MM.1S (cell line): ENCODE measurements around the gene MAD2L1BP.
"Not testable (repeated sequence)": the region's sequence is repeated elsewhere in the genome, so short reads cannot be mapped to it uniquely, and the experiment has no call there.

Source experiments
- DNase-seq: peaks from one replicate; pipeline ENCODE4 v3.0.0-alpha.2; 2015
- H2AFZ ChIP-seq: fragments of 300-600 bp; sonication (generic); 2 replicates; pipeline ENCODE4 v1.6.0; 2016; ENCODE audit warnings: antibody characterized with exemption, low read length
- H3F3A ChIP-seq: fragments of 300-600 bp; sonication (generic); 2 replicates; pipeline ENCODE4 v1.6.1; 2016; ENCODE audit warnings: mild to moderate bottlenecking, antibody characterized with exemption, low read length, moderate library complexity, mixed read lengths; ENCODE audit not compliant: insufficient read depth
- H3K27ac ChIP-seq: fragments of 300-600 bp; sonication (generic); 2 replicates; pipeline ENCODE4 v1.5.1; 2016; ENCODE audit warnings: mild to moderate bottlenecking, low read length
- H3K27me3 ChIP-seq: fragments of 300-600 bp; sonication (generic); replicated peaks from 2 replicates; pipeline ENCODE4 v1.6.0; 2016; ENCODE audit warnings: low read length; ENCODE audit not compliant: insufficient read depth
- H3K36me3 ChIP-seq: fragments of 300-600 bp; sonication (generic); replicated peaks from 2 replicates; pipeline ENCODE4 v1.6.1; 2016; ENCODE audit warnings: mild to moderate bottlenecking, low read length, mixed read lengths; ENCODE audit not compliant: insufficient read depth
- H3K4me1 ChIP-seq: fragments of 300-600 bp; sonication (generic); 2 replicates; pipeline ENCODE4 v1.6.1; 2016; ENCODE audit warnings: low read length, mixed read lengths
- H3K4me2 ChIP-seq: fragments of 300-600 bp; sonication (generic); 2 replicates; pipeline ENCODE4 v1.6.0; 2016; ENCODE audit warnings: low read depth, low read length
- H3K4me3 ChIP-seq: fragments of 300-600 bp; sonication (generic); 2 replicates; pipeline ENCODE4 v1.5.1; 2016; ENCODE audit warnings: low read length, mixed read lengths
- H3K79me2 ChIP-seq: fragments of 300-600 bp; sonication (generic); 2 replicates; pipeline ENCODE4 v1.6.1; 2016; ENCODE audit warnings: mixed run types, low read length, mixed read lengths
- H3K9ac ChIP-seq: fragments of 300-600 bp; sonication (generic); 2 replicates; pipeline ENCODE4 v1.6.1; 2016; ENCODE audit warnings: low read length, mixed read lengths
- H3K9me2 ChIP-seq: fragments of 300-600 bp; sonication (generic); replicated peaks from 2 replicates; pipeline ENCODE4 v1.6.1; 2016; ENCODE audit warnings: mild to moderate bottlenecking, low read length, mixed read lengths; ENCODE audit not compliant: insufficient read depth
- H3K9me3 ChIP-seq: fragments of 300-600 bp; sonication (generic); replicated peaks from 2 replicates; pipeline ENCODE4 v1.6.1; 2016; ENCODE audit warnings: mild to moderate bottlenecking, low read length, mixed read lengths; ENCODE audit not compliant: insufficient read depth
- H4K20me1 ChIP-seq: fragments of 300-600 bp; sonication (generic); 2 replicates; pipeline ENCODE4 v1.6.1; 2016; ENCODE audit warnings: mild to moderate bottlenecking, low read length, moderate library complexity, mixed read lengths; ENCODE audit not compliant: insufficient read depth
- CTCF ChIP-seq: fragments of 300-600 bp; sonication (generic); IDR thresholded peaks from 2 replicates; pipeline ENCODE4 v1.5.1; 2016; ENCODE audit warnings: antibody characterized with exemption, low read length, mixed read lengths
- EZH2 ChIP-seq: fragments of 300-600 bp; sonication (generic); optimal IDR thresholded peaks from 2 replicates; pipeline ENCODE3; 2017; ENCODE audit warnings: low read depth, mild to moderate bottlenecking, antibody characterized with exemption, low read length, mixed read lengths
- EZH2phosphoT487 ChIP-seq: fragments of 300-600 bp; sonication (generic); IDR thresholded peaks from 2 replicates; pipeline ENCODE4 v1.6.1; 2018; ENCODE audit warnings: antibody characterized with exemption, low read length

Gene MAD2L1BP

GRCh38 chr6:43635387-43636307 lies at the start of gene MAD2L1BP:
MAD2L1BP (plus strand) TSS chr6:43635840; CDS start chr6:43635876, 36 bp downstream.
- DNase-seq: peak; percentile 85
- no peak for TF ChIP-seq CTCF
- no peak for TF ChIP-seq EZH2phosphoT487
- TF ChIP-seq EZH2: no peak
- no peaks in the 10 kb centered on the region for H3K27me3 ChIP-seq
- peak within 1 kb of the TSS; percentile 69 for H3K9ac ChIP-seq
- peaks cover 45% of the 10 kb centered on the region for H3K79me2 ChIP-seq
- H3K36me3 ChIP-seq: 0 out of 2 replicates have a peak, but pooled peaks cover 3% of the 10 kb centered on the region
- H4K20me1 ChIP-seq: no peaks in the 10 kb centered on the region
- H3K9me3 ChIP-seq: no peaks in the 10 kb centered on the region
- no peaks in the 10 kb centered on the region; the same call in 1 of the 2 replicates for H3F3A ChIP-seq
- peak within 1 kb of the TSS; percentile 83 for H3K4me3 ChIP-seq
- H3K4me2 ChIP-seq: peak within 1 kb of the TSS; percentile 69
- peak within 1 kb of the TSS; percentile 61 for H2AFZ ChIP-seq
- H3K27ac ChIP-seq: no peak within 1 kb of the TSS
- H3K4me1 ChIP-seq: peaks cover 17% of the 10 kb centered on the region
- H3K9me2 ChIP-seq: no peaks in the 10 kb centered on the region

- Histone ChIP-seq H3K79me2 (peaks cover 63% of the 10 kb centered on the region), H3K36me3 (peaks cover 10% of the 10 kb centered on the region)
These were observed 47.4 kb upstream of the MAD2L1BP start for GRCh38 chr6:43588194-43588593.

GRCh38 chr6:43589564-43589963 lies 46.1 kb upstream of the MAD2L1BP start:
- peaks cover 57% of the 10 kb centered on the region for H3K79me2 ChIP-seq
- H3K36me3 ChIP-seq: not testable (repeated sequence)

More at GRCh38 chr6:43588194-43588593, 47.4 kb upstream of the MAD2L1BP start:
- Histone ChIP-seq H2AFZ (no peak overlapping the region), H3K27ac (no peak overlapping the region), H3K27me3 (no peaks in the 10 kb centered on the region), H3K9me3 (no peaks in the 10 kb centered on the region), H3K4me2 (no peak overlapping the region), H4K20me1 (no peaks in the 10 kb centered on the region), H3K9me2 (no peaks in the 10 kb centered on the region), H3K4me1 (no peaks in the 10 kb centered on the region), H3F3A (no peaks in the 10 kb centered on the region; the same call in 1 of the 2 replicates), H3K9ac (no peak overlapping the region), H3K4me3 (no peak overlapping the region)
- no peak for TF ChIP-seq CTCF
- TF ChIP-seq EZH2phosphoT487: no peak
- TF ChIP-seq EZH2: no peak
- DNase-seq: no peak

GRCh38 chr6:43593938-43594337 lies 41.7 kb upstream of the MAD2L1BP start:
- H3K4me2 ChIP-seq: no peak overlapping the region
- no peaks in the 10 kb centered on the region for H3K9me3 ChIP-seq
- H3F3A ChIP-seq: no peaks in the 10 kb centered on the region
- H3K4me3 ChIP-seq: no peak overlapping the region
- H3K27ac ChIP-seq: no peak overlapping the region
- no peaks in the 10 kb centered on the region for H4K20me1 ChIP-seq
- H3K27me3 ChIP-seq: no peaks in the 10 kb centered on the region
- TF ChIP-seq CTCF: no peak
- no peak for TF ChIP-seq EZH2phosphoT487
- TF ChIP-seq EZH2: no peak
- DNase-seq: no peak
- H3K36me3 ChIP-seq: no peaks in the 10 kb centered on the region; the same call in 1 of the 2 replicates
- no peak overlapping the region for H2AFZ ChIP-seq
- H3K9me2 ChIP-seq: no peaks in the 10 kb centered on the region
- peaks cover 35% of the 10 kb centered on the region for H3K79me2 ChIP-seq
- H3K9ac ChIP-seq: no peak overlapping the region
- no peaks in the 10 kb centered on the region for H3K4me1 ChIP-seq

More at GRCh38 chr6:43589564-43589963, 46.1 kb upstream of the MAD2L1BP start:
- not testable (repeated sequence) for H3K4me3 ChIP-seq, H3K9me3 ChIP-seq, DNase-seq, H3K4me1 ChIP-seq, H3K9ac ChIP-seq, H3K4me2 ChIP-seq, H3F3A ChIP-seq, H3K27me3 ChIP-seq, H3K27ac ChIP-seq, H2AFZ ChIP-seq, H3K9me2 ChIP-seq, H4K20me1 ChIP-seq
